Suppressor macrophage treated with lipopolysaccharide for 1 hour (primary cell): ENCODE data around the gene SLCO6A1.
"Not testable (repeated sequence)": the region's sequence is repeated elsewhere in the genome, so short reads cannot be mapped to it uniquely, and the experiment has no call there.

ENCODE experiments used
- DNase-seq, 3 donors: peaks; one replicate each; pipeline ENCODE4 v3.0.0-alpha.2; 2020 to 2022

The SLCO6A1 gene

DNA sequence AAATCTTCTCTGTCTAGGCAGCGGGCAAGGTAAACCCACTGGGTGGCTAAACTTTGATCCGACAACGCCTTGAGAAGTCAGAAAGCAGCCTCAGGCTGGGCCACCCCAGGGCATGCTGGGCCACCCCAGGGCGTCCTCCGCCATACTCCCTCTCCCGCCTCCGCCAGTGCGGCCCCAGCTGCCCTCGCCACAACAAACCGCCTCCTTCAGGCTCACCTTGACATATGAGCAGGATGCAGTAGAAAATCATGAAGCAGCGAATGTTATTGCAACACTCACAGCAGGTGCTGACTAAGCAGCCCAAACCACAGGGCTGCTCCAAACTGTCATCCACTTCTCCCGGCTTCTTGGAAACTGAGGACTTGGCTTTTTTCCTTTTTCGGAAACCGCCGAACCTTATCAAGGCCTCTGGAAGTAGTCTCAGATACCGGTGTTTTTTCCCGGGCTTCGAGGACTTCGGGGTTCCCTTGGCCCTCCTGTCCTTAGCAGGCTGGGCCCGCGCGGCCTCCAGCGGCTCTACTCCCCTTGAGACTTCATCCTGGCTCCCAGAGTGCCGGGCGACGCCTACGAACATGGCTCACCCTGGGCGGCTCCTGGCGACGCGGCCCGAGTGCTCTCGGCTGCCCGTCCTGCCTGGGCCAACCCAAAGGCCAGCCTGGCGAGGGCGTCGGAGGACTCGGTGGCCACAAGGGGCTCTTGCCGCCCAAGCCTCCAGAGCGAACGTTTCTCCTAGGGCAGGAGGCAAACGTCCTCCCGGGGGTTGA is at the start of gene SLCO6A1:
Gene SLCO6A1 (minus strand): TSS at position 731 of the 764 bp plus-strand sequence. CDS start 157 bp downstream, at position 574.
- DNase-seq, result no peak

- DNase-seq, result no peak
These were observed 48.6 kb upstream of the SLCO6A1 start for GRCh38 chr5:102547141-102548035.

DNA sequence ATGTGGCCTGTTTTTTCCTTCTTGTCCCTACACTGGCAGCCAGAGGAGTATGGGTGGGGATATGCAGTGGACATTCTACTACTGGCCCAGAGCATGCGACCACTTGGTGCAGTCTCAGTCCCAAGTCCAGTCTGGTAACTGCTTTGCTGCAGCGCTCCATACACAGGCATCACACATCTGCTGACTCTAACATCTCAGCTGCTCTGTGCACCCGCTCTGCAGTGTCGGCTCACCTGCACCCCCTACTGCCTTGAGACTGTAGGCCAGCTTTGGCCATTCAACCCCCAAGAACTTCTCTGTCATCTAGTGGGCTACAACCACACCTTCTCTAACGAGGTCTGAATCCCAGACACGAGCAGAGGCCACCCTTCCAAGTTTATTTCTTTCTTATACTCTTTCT is 46.4 kb upstream of the SLCO6A1 start:
- DNase-seq, result no peak

DNA sequence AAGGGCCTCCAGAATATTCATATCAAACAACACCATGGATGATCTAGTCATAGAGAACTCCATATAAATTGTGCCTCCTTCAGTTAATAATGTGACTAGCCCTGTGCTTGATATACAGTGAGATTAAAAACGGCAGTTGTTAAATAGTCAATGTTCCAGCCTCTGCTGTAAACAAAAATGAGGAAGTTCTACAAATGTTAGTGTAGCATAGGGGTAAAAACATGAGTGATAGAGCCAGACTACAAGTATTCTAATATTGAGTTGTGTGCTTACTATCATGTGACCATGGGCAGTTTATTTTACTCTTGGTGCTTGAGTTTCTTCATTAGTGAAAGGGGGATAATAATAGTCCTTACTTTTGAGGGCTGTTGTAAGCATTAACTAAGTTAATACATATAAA is 43.3 kb upstream of the SLCO6A1 start:
- peak in 1 of 3 donors; percentile 13 for DNase-seq

GRCh38 chr5:102539996-102540728 is 41.4 kb upstream of the SLCO6A1 start:
- no peak for DNase-seq

DNA sequence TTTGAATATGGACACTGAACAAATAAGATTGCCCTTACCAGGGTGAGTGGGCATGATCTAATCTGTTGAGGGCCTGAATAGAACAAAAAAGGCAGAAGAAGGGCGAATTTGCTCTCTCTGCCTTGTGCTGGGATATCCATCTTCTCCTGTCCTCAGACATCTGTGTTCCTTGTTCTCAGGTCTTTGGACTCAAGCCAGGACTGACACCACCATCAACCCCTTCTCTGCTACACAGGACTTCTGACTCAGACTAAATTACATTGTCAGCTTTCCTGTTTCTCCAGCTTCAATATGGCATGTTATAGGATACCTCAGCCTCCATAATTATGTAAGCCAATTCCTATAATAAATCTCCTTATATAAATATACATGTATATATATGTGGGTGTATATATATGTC is 40.8 kb upstream of the SLCO6A1 start:
- no peak for DNase-seq

DNA sequence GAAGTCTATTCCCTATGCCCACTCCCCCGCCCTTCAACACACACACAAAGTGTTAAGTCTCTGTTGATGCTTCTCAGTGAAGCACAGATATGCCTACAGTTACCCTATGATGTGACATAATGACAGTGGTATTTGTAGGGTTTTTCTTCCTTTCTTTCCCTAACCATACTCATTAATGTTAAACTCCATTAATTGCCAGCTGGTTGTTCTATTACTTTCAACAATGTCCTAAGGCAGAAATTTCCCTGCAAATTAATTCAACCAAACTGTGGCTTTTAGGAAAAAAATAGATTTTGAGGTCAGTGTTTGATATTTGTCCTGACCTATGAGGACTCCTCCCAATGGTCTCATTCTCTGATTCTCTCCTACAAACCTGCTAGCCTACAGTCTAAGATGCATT is 38.2 kb upstream of the SLCO6A1 start:
- DNase-seq, result no peak

GRCh38 chr5:102536323-102536928 is 37.6 kb upstream of the SLCO6A1 start:
- peak; percentile 15 to 54 (median 34) for DNase-seq

DNA sequence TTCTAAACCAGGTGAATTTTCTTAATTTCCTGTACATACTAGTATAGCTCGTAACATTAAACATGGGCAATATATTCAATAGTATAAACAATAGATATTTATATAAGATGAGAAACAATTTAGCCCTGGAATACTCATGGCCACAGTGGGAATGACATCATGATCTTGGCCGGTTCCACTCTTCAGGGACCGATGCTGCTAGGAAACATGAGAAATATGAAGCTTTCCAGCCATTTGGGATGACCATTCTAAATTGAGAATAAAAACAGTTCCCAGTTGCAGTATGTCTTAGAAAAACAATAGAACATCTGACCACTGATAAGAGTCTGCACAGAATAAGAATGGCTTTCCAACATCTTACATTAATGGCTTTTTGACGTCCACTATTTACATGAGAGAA is 33.3 kb upstream of the SLCO6A1 start:
- DNase-seq, result no peak

DNA sequence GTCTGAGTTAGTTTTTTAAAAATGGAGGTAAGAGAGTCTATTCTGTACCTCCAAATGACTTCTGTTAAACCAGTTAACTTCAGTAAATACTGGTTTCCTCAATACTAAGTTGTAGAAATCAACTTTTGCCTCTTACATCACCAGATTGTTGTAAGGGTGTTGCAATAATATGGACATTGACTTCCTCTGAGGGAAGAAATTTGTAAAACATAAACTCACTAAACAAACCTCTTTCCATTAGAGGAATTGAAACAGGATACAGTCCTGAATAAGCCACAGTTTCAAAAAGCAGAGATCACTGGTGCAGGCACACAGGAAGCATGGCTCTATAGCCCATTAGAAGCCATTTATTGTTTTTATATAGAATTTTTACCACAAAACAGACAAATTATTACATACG is 32.7 kb upstream of the SLCO6A1 start:
- DNase-seq, result peak; percentile 52 to 89 (median 87)

GRCh38 chr5:102529447-102529846 is 30.6 kb upstream of the SLCO6A1 start:
- DNase-seq, result no peak

- no peak for DNase-seq
These were observed 30.2 kb upstream of the SLCO6A1 start for GRCh38 chr5:102529031-102529430.

- DNase-seq, result no peak
These were observed 29.8 kb upstream of the SLCO6A1 start for GRCh38 chr5:102528600-102528999.

DNA sequence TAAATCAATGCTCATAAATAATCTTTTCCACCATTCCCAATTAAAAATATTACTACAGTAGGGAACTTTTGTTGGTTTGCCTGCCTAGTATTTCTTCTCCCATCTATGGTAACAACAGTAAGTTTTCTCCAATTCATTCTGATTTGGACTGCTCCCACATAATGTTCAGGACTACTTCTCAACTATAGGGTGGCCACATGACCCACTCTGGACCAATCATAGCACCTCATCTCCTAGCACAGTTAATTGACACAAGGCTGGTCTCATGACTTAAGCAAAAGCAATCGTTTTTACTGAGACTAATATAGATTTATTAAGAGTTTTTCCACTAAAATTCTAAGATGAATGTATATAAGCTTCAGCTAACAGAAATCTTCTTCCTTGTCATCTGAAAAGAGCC is 28.7 kb upstream of the SLCO6A1 start:
- no peak for DNase-seq

GRCh38 chr5:102523541-102524175 is 24.9 kb upstream of the SLCO6A1 start:
- DNase-seq, result peak; percentile 28 to 60 (median 51)

- no peak for DNase-seq
These were observed 12.9 kb upstream of the SLCO6A1 start for GRCh38 chr5:102511666-102512065.

- DNase-seq, result not testable (repeated sequence)
These were observed 7.4 kb downstream of the SLCO6A1 start for GRCh38 chr5:102491261-102491914.

DNA sequence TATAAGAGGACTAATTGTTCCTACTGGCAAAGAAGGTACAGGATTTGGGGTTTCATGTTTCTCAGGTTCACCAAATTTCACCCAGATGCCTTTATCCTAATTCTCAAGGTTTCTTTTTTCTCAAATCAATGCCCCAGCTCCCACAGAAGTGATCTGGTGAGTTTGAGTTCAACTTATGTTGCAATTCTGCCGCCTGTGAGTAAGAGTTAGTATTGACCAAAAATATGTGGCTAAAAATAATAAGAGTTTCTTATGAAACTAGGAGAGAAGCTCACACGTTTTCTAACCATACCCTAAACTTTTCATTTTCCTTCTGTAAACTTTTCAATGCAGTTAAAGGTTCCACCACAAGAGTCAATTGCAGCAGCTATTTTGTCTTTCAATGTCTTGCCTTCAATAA is 15.1 kb downstream of the SLCO6A1 start:
- DNase-seq, result peak in 1 of 3 donors; percentile 37

GRCh38 chr5:102481054-102481715 is 17.6 kb downstream of the SLCO6A1 start:
- DNase-seq, result peak; percentile 22 to 29 (median 26)

DNA sequence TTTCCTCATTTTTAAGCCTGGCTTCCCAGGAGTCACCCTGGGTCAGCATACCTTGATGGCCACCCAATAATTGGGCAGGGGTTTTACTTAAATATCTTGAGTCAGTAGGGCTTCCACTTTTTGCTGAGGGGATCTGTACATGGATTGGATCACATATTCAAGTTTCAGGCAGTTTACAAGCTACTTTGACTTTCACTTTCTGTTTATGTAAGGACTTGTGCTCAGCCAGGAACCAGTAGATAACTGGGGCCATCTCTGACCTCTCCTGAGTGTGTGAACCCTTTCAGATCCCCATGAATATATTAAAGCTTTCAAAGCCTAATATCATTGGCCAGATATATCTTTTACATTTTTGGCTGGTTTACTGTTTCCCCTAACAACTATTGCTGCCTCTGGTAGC is 45.1 kb downstream of the SLCO6A1 start:
- DNase-seq, result peak in 1 of 3 donors; percentile 5

- no peak for DNase-seq
These were observed 47.7 kb downstream of the SLCO6A1 start for GRCh38 chr5:102451082-102451481.
